GM18505 (cell line): Measurements from ENCODE around the gene DDX24.

Experiments used
- ATAC-seq: cut with Tn5 transposase; IDR thresholded peaks from one replicate; pipeline ENCODE4 v1.9.1; 2021; ENCODE audit not compliant: unreplicated experiment
- POLR2A ChIP-seq: IDR thresholded peaks from 4 replicates; pipeline ENCODE4 v1.6.1; 2011; ENCODE audit warnings: borderline replicate concordance; ENCODE audit not compliant: insufficient read depth, insufficient read length; ENCODE audit errors: extremely low read depth

The DDX24 gene

GRCh38 chr14:94121485-94121884 lies 40.5 kb upstream of the DDX24 start:
- TF ChIP-seq POLR2A: no peak
- no peak for ATAC-seq

DNA sequence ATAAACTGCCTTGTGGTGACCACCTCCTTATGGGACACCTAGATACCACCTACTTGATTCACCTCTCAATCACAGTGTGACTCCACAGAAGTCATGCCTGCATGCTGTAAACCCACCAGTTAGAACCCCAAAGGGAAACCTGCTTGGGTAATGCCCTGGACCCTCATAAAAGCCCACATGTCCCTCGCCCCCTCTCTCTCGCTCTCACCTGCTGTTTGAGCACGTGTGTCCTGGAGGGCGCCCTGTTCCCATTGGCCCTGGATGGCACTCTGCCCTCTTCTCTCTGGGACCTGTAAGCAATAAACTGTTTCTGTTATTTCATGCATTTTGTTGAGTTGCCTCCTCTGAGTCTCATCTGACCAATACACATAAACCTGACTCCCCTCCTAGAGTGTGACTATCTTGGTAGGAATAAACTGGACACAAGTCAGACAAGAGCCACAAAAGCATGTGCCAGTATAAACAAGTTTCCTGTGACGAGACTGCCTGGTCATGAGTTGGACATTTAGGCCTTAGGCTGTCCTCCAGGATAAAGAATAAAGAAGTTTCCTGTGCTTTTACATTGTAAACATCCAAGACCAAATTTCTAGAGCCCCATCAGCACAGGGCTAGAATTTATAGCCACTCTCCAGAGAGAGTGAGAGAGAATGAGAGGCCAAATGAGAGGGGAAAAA lies 39.8 kb upstream of the DDX24 start:
- no peak for ATAC-seq
- no peak for TF ChIP-seq POLR2A

DNA sequence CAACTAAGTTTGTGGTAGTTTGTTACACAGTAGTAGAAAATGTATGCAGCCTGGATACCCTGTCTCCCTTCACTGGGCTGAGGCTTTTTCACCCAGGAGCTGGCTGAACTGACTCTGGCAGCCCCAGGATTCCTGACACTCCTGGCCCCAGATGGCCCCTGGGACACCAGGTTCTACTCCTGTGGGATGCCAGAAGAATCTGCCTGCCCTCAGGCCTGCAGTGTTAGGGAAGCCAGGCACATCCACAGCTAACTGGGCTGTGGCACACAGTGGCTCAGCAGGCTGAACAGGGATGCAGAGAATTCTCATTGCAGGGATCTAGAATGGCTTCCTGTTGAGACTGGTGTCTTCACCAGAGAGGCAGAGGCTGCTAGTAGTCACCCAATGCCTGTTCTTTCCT lies 38.1 kb upstream of the DDX24 start:
- ATAC-seq: no peak
- TF ChIP-seq POLR2A: no peak

GRCh38 chr14:94117856-94118255 lies 36.9 kb upstream of the DDX24 start:
- TF ChIP-seq POLR2A: no peak
- ATAC-seq: no peak

DNA sequence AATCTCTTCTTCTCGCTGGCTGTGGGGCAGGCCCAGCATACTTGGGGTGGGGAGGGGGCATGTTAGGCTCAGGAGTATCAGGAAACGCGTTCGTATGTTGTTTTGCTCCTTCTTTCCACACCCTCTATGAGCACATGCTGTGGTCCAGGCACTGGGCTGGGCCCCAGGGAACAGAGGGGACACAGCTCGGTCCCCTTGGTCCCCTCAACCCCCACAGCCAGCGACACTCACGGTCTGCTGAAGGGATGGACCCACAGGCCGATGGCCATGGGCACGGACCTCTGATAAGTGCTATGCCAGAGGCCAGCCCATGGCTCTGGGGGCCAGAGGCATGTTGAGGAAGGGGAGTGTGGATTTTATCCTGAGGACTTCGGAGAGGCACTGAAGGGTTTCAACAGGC lies 35.7 kb upstream of the DDX24 start:
- TF ChIP-seq POLR2A: no peak
- ATAC-seq: no peak

GRCh38 chr14:94115631-94116030 lies 34.6 kb upstream of the DDX24 start:
- no peak for TF ChIP-seq POLR2A
- ATAC-seq: no peak

DNA sequence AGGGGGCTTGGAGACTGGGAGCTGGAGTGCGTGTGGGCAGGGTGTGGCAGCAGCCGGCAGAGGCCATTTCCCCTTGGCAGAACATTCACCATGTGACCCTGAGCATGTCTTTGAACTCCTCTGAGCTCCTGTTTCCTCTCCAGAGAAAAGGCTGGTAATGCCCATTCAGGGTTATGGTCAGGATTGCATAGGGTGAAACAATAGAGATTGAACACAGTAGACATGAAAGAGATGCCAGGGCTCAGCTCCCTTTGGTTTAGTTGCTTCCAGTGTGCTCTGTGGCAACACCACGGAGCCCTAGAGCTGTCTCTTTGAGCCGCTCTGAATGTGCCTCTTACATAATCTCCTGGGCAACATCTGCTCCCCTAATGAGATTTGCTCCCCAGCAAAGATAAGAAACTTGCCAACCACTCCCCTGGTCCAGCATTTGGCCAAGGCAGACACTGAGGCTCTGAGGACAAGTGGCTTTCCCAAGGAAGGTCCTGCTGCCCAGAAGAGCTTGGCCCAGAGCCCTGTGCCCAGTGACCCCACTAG lies 34.1 kb upstream of the DDX24 start:
- TF ChIP-seq POLR2A: no peak

GRCh38 chr14:94114589-94115057 lies 33.6 kb upstream of the DDX24 start:
- ATAC-seq: no peak
- TF ChIP-seq POLR2A: no peak

More for the DNA sequence above, 34.1 kb upstream of the DDX24 start:
- no peak for ATAC-seq

GRCh38 chr14:94113908-94114588 lies 33.0 kb upstream of the DDX24 start:
- no peak for TF ChIP-seq POLR2A
- ATAC-seq: no peak

DNA sequence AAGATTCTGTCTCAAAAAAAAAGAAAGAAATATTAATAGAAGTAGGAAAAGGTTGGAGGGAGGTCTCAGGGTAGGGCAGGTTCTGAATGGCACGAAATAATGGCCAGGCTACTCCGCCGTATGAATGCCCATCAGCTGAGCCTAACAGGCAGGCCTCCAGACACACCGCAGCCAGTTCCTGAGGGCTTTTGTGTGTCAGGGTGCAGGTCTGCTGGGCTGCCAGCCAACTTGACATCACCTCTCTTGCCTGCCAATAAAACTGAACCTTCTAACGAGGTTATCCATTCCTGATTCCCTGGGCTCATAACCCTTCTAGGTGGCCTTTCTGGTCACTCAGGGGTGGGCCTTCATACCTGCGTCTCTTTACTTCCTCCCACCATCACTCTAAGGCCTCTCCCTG lies 32.5 kb upstream of the DDX24 start:
- no peak for ATAC-seq
- no peak for TF ChIP-seq POLR2A

- no peak for ATAC-seq
- no peak for TF ChIP-seq POLR2A
Measured at GRCh38 chr14:94113073-94113472, 32.1 kb upstream of the DDX24 start.

DNA sequence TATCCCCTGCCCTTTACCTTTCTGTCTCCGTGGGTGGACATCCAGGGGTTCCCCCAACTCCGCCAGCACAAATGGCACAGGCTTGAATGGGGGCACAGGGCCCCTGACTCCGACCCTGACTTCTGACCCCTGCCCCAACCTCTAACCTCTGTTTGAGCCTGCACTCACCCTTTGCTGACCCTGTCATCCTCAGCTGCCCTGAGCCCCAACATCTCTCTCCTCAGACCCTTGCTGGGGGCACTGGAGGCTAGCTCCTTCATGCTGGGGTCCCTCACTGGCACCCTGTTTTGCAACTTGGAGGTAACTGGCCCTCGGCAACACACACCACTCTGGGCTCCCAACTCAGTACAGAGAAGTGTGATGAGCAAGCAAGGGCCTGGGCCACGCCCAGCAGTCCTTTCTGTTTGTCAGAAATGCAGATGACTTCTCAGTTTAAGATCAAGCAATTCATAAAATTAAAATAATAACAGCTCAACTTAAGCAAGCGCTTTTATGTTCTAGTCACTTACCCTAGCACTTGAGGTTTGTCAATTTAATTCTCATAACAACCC lies 31.6 kb upstream of the DDX24 start:
- ATAC-seq: no peak
- no peak for TF ChIP-seq POLR2A

- TF ChIP-seq POLR2A: no peak
- no peak for ATAC-seq
Measured at GRCh38 chr14:94111276-94112095, 30.5 kb upstream of the DDX24 start.

GRCh38 chr14:94110552-94111181 lies 29.7 kb upstream of the DDX24 start, which contains the start of gene IFI27:
IFI27 (plus strand) TSS chr14:94110736.
- peak; percentile 53 for TF ChIP-seq POLR2A
- no peak for ATAC-seq

DNA sequence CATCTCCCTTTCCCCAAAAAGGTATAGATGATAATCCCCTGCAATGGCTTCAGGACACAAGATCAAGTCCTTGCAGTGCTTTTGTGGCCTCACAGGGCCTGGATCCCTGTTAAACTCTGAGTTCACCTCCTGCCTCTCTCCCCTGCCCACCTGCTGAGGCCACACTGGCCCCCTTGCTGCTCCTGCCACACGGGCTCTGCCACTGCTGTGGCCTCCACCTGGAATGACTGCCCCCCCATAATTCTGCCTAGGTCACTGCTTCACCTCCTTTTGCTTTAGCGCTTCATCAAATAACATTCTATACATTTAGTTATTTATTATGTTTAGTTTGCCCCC lies 28.9 kb upstream of the DDX24 start:
- TF ChIP-seq POLR2A: no peak
- no peak for ATAC-seq
